SK-N-SH treated with all-trans-retinoic acid at 6 μM for 48 hours (cell line): ENCODE results near the gene CALHM4.

ENCODE experiments used
- ATAC-seq: fragments of 200-7000 bp; cut with Tn5 transposase; 3 replicates; pipeline ENCODE4 v1.9.1; 2020; ENCODE audit warnings: mild to moderate bottlenecking, moderate library complexity
- ARNTL ChIP-seq: fragments of 450-650 bp; formaldehyde crosslinking; IDR thresholded peaks from 2 replicates; pipeline ENCODE4 v1.5.0; 2020; ENCODE audit warnings: low read depth, mild to moderate bottlenecking, moderate library complexity, borderline replicate concordance
- BACH2 ChIP-seq: fragments of 250-450 bp; sonication (Bioruptor Pico); IDR thresholded peaks from 2 replicates; pipeline ENCODE4 v1.9.0; 2021; ENCODE audit warnings: mild to moderate bottlenecking, borderline replicate concordance
- CREB5 ChIP-seq: fragments of 250-450 bp; sonication (Bioruptor Pico); IDR thresholded peaks from 2 replicates; pipeline ENCODE4 v1.5.1; 2020; ENCODE audit warnings: low read depth, mild to moderate bottlenecking, moderate library complexity
- CSDC2 ChIP-seq: fragments of 250-450 bp; sonication (Bioruptor Pico); IDR thresholded peaks from 2 replicates; pipeline ENCODE4 v1.5.0; 2020; ENCODE audit warnings: mild to moderate bottlenecking, moderate library complexity
- ESRRG ChIP-seq: fragments of 250-450 bp; sonication (Bioruptor Pico); IDR thresholded peaks from 2 replicates; pipeline ENCODE4 v1.6.1; 2021; ENCODE audit warnings: mild to moderate bottlenecking
- ISL1 ChIP-seq: fragments of 250-450 bp; sonication (Bioruptor Pico); IDR thresholded peaks from 2 replicates; pipeline ENCODE4 v2.1.2; 2022; ENCODE audit warnings: mild to moderate bottlenecking, moderate library complexity
- OSR1 ChIP-seq: fragments of 250-450 bp; sonication (Bioruptor Pico); IDR thresholded peaks from 2 replicates; pipeline ENCODE4 v1.8.0; 2022; ENCODE audit warnings: moderate library complexity, mild to moderate bottlenecking, inconsistent platforms
- PATZ1 ChIP-seq: fragments of 250-450 bp; sonication (Bioruptor Pico); IDR thresholded peaks from 2 replicates; pipeline ENCODE4 v1.8.0; 2020; ENCODE audit warnings: mild to moderate bottlenecking, moderate library complexity, borderline replicate concordance
- POU6F1 ChIP-seq: fragments of 250-450 bp; sonication (Bioruptor Pico); IDR thresholded peaks from 2 replicates; pipeline ENCODE4 v1.8.0; 2021; ENCODE audit warnings: low read depth, mild to moderate bottlenecking, moderate library complexity, borderline replicate concordance
- PPARA ChIP-seq: fragments of 250-450 bp; sonication (Bioruptor Pico); IDR thresholded peaks from 2 replicates; pipeline ENCODE4 v1.5.0; 2020; ENCODE audit warnings: mild to moderate bottlenecking, borderline replicate concordance
- RARB ChIP-seq: fragments of 250-450 bp; sonication (Bioruptor Pico); IDR thresholded peaks from 2 replicates; pipeline ENCODE4 v1.8.0; 2021; ENCODE audit warnings: mild to moderate bottlenecking, moderate library complexity
- SNAI2 ChIP-seq: fragments of 250-450 bp; sonication (Bioruptor Pico); IDR thresholded peaks from 2 replicates; pipeline ENCODE4 v1.5.0; 2020; ENCODE audit warnings: mild to moderate bottlenecking, moderate library complexity
- TCF4 ChIP-seq: fragments of 250-450 bp; sonication (Bioruptor Pico); IDR thresholded peaks from 2 replicates; pipeline ENCODE4 v1.8.0; 2021; ENCODE audit warnings: mild to moderate bottlenecking, moderate library complexity, borderline replicate concordance
- TSHZ2 ChIP-seq: fragments of 250-450 bp; sonication (Bioruptor Pico); IDR thresholded peaks from 2 replicates; pipeline ENCODE4 v1.5.0; 2020; ENCODE audit warnings: mild to moderate bottlenecking, moderate library complexity
- ZFP3 ChIP-seq: fragments of 250-450 bp; sonication (Bioruptor Pico); IDR thresholded peaks from 2 replicates; pipeline ENCODE4 v1.5.0; 2020; ENCODE audit warnings: mild to moderate bottlenecking, moderate library complexity
- ZFP30 ChIP-seq: fragments of 450-650 bp; formaldehyde crosslinking; IDR thresholded peaks from 2 replicates; pipeline ENCODE4 v1.5.0; 2022; ENCODE audit warnings: mild to moderate bottlenecking, moderate library complexity
- ZNF565 ChIP-seq: fragments of 450-650 bp; formaldehyde crosslinking; conservative IDR thresholded peaks from 2 replicates; pipeline ENCODE4 v1.5.0; 2020; ENCODE audit warnings: low read depth, mild to moderate bottlenecking, moderate library complexity
- ZNF70 ChIP-seq: fragments of 450-650 bp; formaldehyde crosslinking; IDR thresholded peaks from 2 replicates; pipeline ENCODE4 v1.5.0; 2020; ENCODE audit warnings: mild to moderate bottlenecking, moderate library complexity
- ZNF8 ChIP-seq: fragments of 450-650 bp; formaldehyde crosslinking; IDR thresholded peaks from 2 replicates; pipeline ENCODE4 v1.5.0; 2020; ENCODE audit warnings: mild to moderate bottlenecking, moderate library complexity
- TF ChIP-seq, protein P1 (sequence below): fragments of 250-450 bp; sonication (Bioruptor Pico); IDR thresholded peaks from 2 replicates; pipeline ENCODE4 v1.5.1; 2021; ENCODE audit warnings: mild to moderate bottlenecking, moderate library complexity

CALHM4 gene, protein sequence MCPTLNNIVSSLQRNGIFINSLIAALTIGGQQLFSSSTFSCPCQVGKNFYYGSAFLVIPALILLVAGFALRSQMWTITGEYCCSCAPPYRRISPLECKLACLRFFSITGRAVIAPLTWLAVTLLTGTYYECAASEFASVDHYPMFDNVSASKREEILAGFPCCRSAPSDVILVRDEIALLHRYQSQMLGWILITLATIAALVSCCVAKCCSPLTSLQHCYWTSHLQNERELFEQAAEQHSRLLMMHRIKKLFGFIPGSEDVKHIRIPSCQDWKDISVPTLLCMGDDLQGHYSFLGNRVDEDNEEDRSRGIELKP

DNA sequence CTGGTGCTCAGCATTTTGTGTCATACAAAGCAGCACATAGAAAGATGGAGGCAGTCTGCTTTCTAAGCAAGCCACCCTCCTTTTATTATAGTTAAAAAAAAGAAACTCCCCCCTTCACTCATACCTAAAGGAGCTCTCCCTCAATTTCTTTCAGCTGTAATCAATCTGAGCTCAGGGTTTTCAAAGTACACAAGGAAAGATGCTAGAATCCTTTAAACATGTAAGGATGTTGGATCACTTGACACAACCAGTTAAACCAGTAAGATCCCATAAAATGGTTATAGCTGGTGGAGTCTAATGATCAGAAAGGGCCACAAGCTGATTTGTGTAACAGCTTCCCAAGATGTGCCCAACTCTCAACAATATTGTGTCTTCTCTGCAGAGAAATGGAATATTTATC, at the start of gene CALHM4:
Gene CALHM4 (plus strand): TSS at position 301 of the 400 bp plus-strand sequence. CDS start 43 bp downstream, at position 344.
- ATAC-seq, result no peak
- TF ChIP-seq OSR1, result no peak
- TF ChIP-seq PPARA (CRISPR knock-in tag), result no peak
- TF ChIP-seq RARB, result no peak
- TF ChIP-seq, protein P1, sequence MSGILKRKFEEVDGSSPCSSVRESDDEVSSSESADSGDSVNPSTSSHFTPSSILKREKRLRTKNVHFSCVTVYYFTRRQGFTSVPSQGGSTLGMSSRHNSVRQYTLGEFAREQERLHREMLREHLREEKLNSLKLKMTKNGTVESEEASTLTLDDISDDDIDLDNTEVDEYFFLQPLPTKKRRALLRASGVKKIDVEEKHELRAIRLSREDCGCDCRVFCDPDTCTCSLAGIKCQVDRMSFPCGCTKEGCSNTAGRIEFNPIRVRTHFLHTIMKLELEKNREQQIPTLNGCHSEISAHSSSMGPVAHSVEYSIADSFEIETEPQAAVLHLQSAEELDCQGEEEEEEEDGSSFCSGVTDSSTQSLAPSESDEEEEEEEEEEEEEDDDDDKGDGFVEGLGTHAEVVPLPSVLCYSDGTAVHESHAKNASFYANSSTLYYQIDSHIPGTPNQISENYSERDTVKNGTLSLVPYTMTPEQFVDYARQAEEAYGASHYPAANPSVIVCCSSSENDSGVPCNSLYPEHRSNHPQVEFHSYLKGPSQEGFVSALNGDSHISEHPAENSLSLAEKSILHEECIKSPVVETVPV (CRISPR knock-in tag), result no peak
- no peak for TF ChIP-seq POU6F1 (CRISPR knock-in tag)
- no peak for TF ChIP-seq ISL1 (CRISPR knock-in tag)
- no peak for TF ChIP-seq ESRRG (CRISPR knock-in tag)
- no peak for TF ChIP-seq ZNF565

DNA sequence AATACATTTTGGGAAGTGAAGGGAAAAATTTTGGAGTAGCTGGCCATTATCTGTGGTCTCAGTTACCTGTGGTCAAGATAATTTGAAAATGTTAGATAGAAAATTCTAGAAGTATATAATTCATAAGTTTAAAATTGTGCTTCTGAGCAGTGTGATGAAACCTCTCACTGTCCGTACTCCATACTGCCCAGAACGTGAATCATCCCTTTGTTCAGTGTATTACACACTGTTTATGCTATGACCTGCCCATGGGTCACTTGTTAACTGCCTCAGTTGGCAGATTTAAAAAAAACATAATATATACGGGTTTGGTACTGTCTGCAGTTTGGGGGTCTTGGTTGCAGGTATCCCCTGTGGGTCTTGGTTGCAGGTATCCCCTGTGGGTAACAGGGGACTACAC, 46.2 kb upstream of the CALHM4 start:
- TF ChIP-seq CREB5 (no peak), OSR1 (no peak), PATZ1 (no peak), ZFP3 (CRISPR knock-in tag) (no peak), CSDC2 (CRISPR knock-in tag) (no peak), SNAI2 (CRISPR knock-in tag) (no peak), ZNF8 (CRISPR knock-in tag) (no peak), ZFP30 (no peak), ZNF70 (CRISPR knock-in tag) (no peak), TCF4 (CRISPR knock-in tag) (no peak), ESRRG (CRISPR knock-in tag) (no peak), ISL1 (CRISPR knock-in tag) (no peak), PPARA (CRISPR knock-in tag) (no peak), TSHZ2 (no peak), BACH2 (CRISPR knock-in tag) (no peak), RARB (no peak), ARNTL (CRISPR knock-in tag) (no peak)
- TF ChIP-seq, protein P1 (CRISPR knock-in tag), result no peak
- ATAC-seq, result no peak
